ENCODE measurements around the gene LRRC8A. TPM values are rescaled to one million over a fixed set of nuclear protein-coding genes. Genes with fewer than 3 reads are reported as not detected.
A peak's percentile ranks its signal among the peaks of the same experiment; 100 is the strongest.

LRRC8A gene
- total RNA-seq, 1 donor from 2014 or later, result 25.8 TPM

DNA sequence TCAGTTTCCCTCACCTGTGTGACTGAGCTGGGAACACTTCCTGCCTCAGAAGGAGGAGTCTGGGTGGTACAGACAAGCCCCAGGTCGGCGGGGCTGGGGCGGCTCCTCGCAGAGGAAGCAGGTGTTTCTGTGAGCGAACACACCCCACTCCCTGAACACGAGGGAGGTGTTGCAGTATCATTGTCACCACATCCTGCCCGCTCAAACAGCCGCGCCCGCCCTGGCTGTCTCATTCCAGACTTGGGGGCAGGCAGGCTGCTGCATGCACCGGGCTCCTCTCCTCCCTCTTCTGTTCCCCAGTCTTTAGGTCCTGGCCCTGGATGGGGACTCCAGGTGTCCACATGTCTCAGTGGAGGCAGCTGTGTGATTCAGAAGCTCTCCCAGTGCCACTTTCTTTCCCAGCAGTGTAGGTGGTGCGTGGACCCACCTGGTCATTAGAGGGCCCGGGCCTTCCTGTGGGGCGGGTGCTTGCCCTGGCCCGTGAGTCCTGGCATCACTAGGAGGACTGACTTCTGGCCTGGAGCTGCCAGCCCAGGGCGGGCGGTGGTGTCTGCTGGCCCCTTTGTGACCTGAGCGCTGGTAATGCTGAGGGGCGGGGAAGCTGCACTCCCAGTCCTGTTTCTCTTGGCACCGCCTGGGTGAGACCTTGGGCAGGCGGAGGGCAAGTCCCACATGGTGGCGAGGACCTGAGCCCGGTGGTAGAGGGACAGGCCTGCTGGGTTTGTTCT, 20.6 kb downstream of the LRRC8A start:
- peak; percentile 70 for DNase-seq

DNA sequence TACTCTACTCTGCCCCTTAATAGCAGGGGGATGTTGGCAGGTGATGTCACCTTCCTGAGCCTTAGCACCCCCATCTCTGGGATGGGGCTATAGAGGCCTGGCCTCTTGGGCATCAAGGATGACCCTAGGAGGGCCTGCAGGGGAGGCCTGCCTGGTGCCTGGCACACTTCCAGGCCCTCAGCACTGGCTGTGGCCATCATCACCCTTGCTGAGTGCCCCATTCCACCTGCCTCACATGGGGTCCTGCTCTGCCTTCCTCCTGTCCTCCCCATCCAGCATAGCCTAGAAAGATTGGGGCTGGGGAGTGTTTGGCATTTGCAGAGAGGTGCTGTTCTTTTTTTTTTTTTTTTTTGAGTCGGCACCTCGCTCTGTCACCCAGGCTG, 21.1 kb downstream of the LRRC8A start:
- DNase-seq, result no peak

DNA sequence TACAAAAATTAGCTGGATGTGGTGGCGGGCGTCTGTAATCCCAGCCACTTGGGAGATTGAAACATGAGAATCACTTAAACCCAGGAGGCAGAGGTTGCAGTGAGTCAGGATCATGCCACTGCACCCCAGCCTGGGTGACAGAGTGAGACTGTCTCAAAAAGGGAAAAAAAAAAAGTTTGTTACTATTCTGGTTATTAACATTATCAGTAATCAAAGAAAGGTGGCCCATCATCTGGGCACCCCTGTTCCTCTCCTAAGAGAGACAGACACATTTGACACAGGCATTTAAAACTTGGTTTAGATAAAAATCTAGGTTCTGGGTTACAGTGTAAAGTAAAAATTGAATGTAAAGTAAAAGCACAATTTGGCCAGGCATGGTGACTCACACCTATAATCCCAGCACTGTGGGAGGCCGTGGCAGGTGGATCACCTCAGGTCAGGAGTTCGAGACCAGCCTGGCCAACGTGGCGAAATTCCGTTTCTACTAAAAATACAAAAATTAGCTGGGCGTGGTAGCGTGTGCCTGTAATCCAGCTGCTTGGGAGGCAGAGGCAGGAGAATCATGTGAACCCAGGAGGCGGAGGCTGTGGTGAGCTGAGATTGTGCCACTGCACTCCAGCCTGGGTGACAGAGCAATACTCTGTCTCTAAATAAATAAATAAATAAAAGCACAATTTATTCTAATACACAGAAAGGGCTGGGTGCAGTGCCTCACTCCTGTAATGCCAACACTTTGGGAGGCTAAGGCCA, 22.1 kb downstream of the LRRC8A start:
- DNase-seq, result no peak

DNA sequence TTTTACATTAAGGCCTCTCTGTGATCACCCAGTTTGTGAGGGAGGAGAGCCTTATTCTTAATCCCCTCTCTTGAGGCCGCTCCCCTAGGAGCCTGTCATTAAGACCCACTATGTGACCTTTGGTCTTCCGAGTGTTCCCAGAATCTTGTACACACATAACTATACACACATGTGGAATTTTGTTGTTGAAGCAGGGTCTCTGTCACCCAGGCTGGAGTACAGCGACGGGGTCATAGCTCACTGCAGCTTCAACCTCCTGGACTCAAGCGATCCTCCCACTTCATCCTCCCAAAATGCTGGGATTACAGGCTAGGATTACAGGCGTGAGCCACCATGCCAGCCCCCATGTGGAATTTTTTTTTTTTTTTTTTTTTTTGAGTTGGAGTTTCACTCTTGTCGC, 24.0 kb downstream of the LRRC8A start:
- no peak for DNase-seq

DNA sequence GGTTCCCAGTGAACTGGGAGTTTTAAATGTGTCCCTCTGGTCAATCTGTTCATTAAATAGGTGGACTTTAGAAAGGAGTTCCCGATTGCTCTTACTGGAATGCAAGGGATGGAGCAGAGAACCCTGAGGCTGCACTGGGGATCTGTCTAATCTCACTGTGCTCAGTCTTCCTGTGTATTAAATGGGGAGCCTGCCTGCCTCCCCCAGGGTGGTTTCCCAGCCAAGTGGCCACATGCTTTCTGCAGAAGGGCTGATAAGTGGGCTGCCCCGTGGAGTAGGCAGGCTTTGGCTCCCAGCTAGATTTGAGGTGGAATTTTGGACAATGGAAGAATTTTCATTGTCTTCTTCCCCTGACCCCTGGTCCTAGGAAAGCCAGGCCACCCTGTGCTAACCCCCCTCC, 24.8 kb downstream of the LRRC8A start:
- DNase-seq, result no peak

DNA sequence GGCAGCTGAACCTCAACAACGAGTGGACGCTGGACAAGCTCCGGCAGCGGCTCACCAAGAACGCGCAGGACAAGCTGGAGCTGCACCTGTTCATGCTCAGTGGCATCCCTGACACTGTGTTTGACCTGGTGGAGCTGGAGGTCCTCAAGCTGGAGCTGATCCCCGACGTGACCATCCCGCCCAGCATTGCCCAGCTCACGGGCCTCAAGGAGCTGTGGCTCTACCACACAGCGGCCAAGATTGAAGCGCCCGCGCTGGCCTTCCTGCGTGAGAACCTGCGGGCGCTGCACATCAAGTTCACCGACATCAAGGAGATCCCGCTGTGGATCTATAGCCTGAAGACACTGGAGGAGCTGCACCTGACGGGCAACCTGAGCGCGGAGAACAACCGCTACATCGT, 26.4 kb downstream of the LRRC8A start:
- DNase-seq, result no peak

DNA sequence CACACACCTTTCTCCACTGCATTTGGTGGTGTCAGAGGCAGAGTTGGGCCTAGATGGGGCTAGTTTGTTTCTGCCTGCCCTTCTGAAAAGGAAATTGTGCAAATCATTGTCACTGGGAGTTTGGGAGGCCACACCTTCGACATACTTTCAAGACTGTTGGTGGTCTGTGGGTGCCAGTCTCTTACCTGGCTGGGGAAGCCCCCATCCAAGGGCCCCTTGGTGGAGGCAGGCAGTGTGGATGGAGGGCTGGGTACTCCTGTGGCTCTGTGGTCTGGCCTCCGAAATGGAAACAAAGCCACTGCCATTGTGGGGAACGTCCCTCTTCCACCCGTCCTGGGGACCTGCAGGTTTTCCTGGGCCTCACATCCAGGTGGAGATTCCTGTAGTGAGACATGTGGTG, 27.9 kb downstream of the LRRC8A start:
- no peak for DNase-seq

DNA sequence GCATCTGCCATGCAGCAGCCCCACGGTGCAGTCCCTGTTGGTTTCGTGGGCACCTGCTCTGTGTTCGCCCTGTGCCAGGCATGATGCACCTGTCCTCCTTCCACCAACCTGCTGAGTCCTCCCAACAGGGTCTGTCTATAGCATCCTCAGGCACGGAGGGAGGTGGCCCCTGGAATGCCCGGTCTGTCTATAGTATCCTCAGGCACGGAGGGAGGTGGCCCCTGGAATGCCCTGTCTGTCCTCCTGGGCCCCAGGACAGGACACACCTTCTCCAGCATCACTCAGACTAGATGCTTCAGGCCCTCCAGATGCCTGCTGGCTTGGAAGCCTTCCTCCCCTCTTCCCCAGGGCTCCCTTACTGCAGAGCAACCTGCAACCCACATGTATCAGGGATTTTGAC, 29.0 kb downstream of the LRRC8A start:
- DNase-seq, result no peak

DNA sequence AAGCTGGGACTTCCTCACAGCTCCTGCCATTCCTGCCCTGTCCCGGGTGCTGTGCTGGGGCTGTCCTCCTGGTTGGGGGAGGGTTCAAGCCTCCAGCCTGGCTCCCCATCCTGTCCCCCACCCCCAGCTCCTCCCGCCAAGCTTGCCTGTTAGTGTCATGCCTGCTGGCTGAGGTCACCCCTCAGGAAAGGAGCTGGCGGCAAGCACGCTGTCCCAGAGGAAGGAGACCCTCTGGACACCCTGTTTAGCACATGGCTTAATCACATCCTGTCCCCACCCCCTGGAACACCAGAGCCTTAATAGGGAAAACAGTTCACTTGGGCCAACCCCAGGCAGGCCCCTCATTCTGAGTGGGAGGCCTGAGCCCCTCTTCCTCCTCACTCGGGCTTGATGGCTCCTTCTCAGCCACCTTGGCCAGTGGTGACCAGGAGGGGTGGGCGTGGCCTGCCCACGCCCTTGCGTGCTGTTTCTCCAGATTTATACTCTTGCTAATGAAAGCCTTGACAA, 29.6 kb downstream of the LRRC8A start:
- peak; percentile 61 for DNase-seq

DNA sequence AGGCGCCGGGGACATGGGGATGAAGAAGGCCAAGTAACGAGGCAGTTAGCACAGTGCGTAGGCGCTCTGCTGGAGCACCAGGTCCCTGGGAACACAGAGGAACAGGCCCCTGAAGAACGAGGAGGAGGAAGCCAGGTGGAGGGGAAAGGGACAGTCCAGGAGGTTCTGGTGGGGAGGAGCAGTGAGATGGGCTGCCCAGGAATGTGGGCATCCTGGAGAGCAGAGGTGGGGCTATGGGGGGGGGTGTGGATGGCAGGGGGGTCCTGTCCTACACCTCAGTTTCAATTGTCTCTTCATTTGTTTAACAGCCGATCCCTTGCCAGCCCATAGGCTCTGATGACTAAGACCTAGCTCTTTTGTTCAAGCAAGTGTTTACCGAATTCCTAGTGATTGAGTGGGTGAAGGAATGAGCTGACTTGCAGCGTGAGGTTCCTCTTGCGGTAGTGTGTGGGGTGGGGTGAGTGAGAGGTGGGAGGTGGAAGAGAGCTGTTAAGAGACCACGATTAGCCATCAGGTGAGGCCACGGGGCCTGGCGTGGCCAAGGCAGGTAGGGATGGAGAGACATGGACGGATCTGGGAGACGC, 30.4 kb downstream of the LRRC8A start:
- DNase-seq, result no peak

DNA sequence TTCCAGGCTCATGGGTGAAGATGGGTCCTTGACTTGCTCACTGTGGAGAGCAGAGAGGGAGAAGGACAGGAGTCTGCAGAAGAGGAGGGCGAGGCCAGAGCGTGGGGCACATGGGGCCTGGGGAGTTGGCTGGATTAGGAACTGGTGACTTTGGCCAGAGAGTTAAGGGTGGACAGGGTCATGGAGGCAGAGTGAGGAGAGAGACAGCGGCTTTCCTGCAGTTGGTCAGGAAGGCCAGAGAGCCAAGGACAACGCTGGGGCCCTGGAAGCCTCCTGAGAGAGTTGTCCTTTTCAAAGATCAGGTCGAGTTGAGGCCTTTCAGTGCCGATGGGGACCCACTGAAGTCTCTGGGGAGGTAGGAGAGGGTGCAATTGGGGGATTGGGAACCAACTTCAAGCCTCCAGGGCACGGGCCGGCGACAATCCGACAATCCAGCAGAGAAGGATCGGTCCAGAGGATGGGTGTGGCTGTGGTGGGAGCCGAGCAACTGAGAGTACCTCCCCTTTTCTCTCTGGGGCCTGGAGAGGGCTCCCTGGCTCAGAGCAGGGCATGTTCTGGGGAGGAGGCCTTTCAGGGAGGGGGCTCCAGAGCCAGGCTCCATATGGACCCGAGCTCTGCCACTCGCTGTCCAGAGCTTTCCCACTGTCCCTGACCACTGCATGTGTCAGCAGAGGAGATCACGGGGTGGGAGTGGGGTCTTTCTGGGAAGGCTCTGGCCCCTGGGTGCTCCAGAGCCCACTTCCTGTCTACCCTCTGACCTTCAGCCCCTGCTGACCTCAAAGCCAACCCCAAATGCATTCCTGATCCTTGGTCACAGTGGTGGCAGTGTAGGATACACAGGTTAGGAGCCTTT, 31.3 kb downstream of the LRRC8A start:
- DNase-seq, result no peak

DNA sequence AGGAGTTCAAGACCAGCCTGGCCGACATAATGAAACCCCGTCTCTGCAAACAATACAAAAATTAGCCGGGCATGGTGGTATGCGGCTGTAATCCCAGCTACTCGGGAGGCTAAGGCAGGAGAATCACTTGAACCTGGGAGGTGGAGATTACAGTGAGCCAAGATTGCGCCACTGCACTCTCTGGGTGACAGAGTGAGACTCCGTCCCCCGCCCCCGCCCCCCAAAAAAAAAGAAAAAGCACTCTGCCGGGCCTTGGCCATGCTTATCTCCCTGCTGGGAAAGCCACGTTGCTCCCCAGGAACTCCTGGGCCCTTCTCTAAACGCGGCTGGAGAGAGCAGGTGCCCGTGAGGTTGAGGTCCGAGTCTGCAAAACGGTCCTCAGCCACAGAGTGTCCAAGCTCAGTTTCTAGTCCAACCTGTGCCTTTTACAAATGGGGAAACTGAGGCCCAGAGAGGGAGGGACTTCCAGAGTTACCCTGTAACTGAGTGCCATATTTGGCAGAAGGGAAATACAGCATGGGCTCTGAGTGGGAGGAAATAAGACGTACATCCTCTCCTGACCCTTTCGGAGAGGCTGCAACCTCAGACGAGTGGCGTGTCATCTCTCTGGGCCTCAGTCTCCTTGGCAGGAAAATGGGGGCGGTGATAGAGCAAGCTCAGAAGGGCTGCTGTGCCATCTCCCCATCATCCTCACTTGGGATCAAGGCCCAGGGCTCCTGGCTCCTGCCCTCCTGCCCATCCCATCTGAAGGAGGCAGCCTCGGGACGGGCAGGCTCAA, 32.3 kb downstream of the LRRC8A start:
- DNase-seq, result no peak

DNA sequence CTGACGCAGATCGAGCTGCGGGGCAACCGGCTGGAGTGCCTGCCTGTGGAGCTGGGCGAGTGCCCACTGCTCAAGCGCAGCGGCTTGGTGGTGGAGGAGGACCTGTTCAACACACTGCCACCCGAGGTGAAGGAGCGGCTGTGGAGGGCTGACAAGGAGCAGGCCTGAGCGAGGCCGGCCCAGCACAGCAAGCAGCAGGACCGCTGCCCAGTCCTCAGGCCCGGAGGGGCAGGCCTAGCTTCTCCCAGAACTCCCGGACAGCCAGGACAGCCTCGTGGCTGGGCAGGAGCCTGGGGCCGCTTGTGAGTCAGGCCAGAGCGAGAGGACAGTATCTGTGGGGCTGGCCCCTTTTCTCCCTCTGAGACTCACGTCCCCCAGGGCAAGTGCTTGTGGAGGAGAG, 34.3 kb downstream of the LRRC8A start:
- no peak for DNase-seq

DNA sequence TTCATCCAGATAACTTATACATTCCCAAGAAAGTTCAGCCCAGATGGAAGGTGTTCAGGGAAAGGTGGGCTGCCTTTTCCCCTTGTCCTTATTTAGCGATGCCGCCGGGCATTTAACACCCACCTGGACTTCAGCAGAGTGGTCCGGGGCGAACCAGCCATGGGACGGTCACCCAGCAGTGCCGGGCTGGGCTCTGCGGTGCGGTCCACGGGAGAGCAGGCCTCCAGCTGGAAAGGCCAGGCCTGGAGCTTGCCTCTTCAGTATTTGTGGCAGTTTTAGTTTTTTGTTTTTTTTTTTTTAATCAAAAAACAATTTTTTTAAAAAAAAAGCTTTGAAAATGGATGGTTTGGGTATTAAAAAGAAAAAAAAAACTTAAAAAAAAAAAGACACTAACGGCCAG, 34.8 kb downstream of the LRRC8A start:
- DNase-seq, result no peak

DNA sequence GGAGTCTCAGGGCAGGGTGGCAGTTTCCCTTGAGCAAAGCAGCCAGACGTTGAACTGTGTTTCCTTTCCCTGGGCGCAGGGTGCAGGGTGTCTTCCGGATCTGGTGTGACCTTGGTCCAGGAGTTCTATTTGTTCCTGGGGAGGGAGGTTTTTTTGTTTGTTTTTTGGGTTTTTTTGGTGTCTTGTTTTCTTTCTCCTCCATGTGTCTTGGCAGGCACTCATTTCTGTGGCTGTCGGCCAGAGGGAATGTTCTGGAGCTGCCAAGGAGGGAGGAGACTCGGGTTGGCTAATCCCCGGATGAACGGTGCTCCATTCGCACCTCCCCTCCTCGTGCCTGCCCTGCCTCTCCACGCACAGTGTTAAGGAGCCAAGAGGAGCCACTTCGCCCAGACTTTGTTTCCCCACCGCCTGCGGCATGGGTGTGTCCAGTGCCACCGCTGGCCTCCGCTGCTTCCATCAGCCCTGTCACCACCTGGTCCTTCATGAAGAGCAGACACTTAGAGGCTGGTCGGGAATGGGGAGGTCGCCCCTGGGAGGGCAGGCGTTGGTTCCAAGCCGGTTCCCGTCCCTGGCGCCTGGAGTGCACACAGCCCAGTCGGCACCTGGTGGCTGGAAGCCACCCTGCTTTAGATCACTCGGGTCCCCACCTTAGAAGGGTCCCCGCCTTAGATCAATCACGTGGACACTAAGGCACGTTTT, 35.4 kb downstream of the LRRC8A start:
- peak; percentile 91 for DNase-seq

DNA sequence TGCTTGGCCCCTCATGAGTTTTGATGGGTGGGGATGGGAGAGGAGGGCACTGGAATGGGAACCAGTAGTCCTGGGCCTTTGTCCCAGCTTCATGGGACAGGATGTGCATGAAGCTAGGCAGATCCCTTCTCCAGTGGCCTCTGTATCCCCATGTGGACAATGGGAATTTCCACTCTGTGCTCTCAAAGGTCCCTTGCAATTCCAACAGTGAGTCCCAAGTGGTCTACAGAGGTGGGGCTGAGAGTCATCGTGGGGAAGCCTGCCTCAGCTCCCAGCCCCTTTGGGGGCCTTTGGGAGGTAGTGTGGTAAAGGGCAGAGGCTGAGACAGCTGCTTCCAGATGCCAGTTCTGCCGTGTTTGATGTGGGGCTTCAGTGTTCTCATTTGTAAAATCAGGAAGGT, 37.0 kb downstream of the LRRC8A start:
- no peak for DNase-seq

DNA sequence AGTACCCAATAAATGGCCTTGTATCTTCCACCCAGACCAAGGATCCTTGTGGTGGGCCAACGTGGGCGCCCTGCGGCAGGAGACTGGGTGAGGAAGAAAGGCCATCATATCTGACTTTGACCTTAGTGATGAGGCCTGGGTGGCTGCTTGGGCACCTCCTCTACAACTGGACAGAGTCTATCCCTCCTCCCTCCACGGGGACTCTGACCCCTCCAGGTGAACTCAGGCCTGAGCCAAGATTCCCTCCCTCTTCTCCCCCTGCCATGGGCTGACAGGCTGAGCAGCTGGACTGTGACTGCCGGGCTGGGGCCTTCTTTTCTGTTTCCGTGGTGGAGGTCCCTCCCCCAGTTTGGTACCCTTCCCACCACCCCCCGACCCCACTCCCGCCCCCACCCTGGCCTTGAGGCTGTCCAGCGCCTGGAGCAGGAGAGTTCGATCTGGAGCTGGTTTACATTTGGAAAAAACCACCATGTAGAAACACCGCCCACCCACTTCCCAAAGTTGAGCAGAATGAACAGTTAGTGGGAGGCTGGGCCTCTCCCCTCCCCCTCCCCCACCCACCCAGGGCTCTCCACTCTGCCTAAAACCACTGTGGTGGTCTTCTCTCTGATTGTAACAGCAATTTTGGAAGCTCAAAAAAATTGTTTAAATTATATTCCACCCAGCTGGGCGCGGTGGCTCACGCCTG, 37.6 kb downstream of the LRRC8A start:
- DNase-seq, result peak; percentile 44

DNA sequence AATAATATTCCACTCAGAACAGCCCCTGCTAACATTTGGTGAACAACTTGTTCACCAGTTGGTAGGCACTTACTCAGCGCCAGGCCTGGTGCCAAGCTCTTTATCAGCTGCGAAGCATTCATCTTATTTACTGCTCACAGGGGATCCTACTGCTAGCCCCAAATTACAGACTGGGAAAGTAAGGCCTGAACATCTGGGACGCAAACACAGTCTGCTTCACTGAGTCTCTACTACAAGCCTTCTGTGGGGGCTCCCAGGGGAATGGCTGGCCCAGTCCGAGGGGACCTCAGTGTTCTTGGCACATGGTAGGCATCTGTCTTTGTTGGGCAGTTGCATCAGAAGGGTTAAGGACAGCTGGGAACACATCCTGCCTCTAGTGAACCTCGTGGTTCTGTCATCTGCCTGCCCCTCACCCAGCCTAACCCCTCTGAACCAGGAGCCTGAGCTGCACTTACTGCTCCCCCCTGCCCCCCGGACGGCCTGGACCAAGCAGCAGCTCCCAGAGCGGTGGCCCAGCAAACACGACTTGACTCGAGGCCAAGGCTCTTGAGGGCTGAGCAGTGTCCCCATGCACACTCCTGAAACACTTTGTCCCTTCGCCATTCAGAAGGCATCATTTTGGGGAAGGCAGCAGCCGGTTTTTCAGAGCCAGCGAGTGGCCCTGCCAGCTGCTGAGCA, 38.6 kb downstream of the LRRC8A start, which contains the start of gene PHYHD1:
PHYHD1 (plus strand) TSS at position 602 of the 678 bp plus-strand sequence. CDS start 1,342 bp downstream, outside the sequence.
- peak; percentile 80 for DNase-seq

All from tongue (tissue), 2 donors.